A673 (cell line): ENCODE data around the gene MYRIP.

Experiments
- CTCF ChIP-seq: fragments of 300-800, 200-600 bp; sonication (generic); conservative IDR thresholded peaks from 2 replicates; pipeline ENCODE4 v1.5.1; 2017; ENCODE audit warnings: low read depth, mild to moderate bottlenecking, antibody characterized with exemption, low read length, moderate library complexity, mixed read lengths
- EZH2 ChIP-seq: fragments of 200-600 bp; sonication (generic); IDR thresholded peaks from 2 replicates; pipeline ENCODE4 v1.6.1; 2017; ENCODE audit warnings: borderline replicate concordance, low read depth, mild to moderate bottlenecking, mixed read lengths, antibody characterized with exemption, low read length; ENCODE audit not compliant: poor library complexity, severe bottlenecking

- TF ChIP-seq CTCF (no peak), EZH2 (no peak)
Measured at GRCh38 chr3:39848365-39848764, 39.0 kb downstream of the MYRIP start.
